Right cardiac atrium (tissue), 5 donors: ENCODE measurements around the gene PPIP5K2. TPM values are rescaled to one million over a fixed set of nuclear protein-coding genes. Genes with fewer than 3 reads are reported as not detected.

Experiments used
- polyA plus RNA-seq: library from polyadenylated mRNA; stranded (reverse); fragments of 200-250 nt; gene quantifications from one replicate; pipeline ENCODE4 v1.2.3, GENCODE V29; 2013
- total RNA-seq, 4 donors: library from RNA; stranded (reverse); fragmentation: NEBNext Ultra II Directional; extraction: Animal tissue kit (Norgen Biotek cat#: 25700); gene quantifications; one replicate each; pipeline ENCODE4 v1.2.1, GENCODE V29; 2021
- donor health status: healthy with polysubstance abuse.
- donor health status: DM: no; HTN: yes; CAD: no.
- donor health status: DM: no; HTN: no; CAD: no.
- donor health status: DM: no; HTN: yes; CAD: no; lungs with severe emphysema.
- donor health status: DM: yes; HTN: yes; CAD: no.

PPIP5K2 gene
- total and polyA plus RNA-seq, 5 donors, result 14.1 to 40.8 (median 37.8) TPM

Other genes with a start within 250 kb of the PPIP5K2 start
- gene GIN1, start 163 bp upstream of the PPIP5K2 start, total RNA-seq, result 10 to 100 TPM; 12.7 to 14.8 (median 13.3) TPM
- 7.6 TPM for gene GIN1, start 163 bp upstream of the PPIP5K2 start, polyA plus RNA-seq
- gene MACIR, start 138.5 kb downstream of the PPIP5K2 start, total RNA-seq, result 1 to 10 TPM; 3.4 to 4.8 (median 4.2) TPM
- 3.0 TPM for gene MACIR, start 138.5 kb downstream of the PPIP5K2 start, polyA plus RNA-seq